Common myeloid progenitor, CD34-positive (primary cell): ENCODE data around the gene DOCK8.

Source experiments
- CTCF ChIA-PET: fragments of 350-600 bp; sonication (Branson Sonifier 250); formaldehyde crosslinking; loops from one replicate; lab custom pipeline; 2021; ENCODE audit warnings: antibody characterized with exemption; lab: Charles Lee
- POLR2A ChIA-PET: fragments of 350-600 bp; sonication (Branson Sonifier 250); formaldehyde crosslinking; loops from one replicate; lab custom pipeline; 2021; ENCODE audit warnings: antibody characterized with exemption; lab: Charles Lee
- DNase-seq, 3 donors: peaks; one replicate each; pipeline versions ENCODE4 v3.0.0 to v3.0.0-alpha.2; 2013
- H3K27ac ChIP-seq, 2 experiments: 1 replicate in 1 of 2; 2 replicates in 1 of 2; pipeline ENCODE4 v1.7.0; 2013; ENCODE audit warnings: inconsistent platforms in 2 of 2, low read length in 2 of 2, mild to moderate bottlenecking in 2 of 2, low read depth in 1 of 2, moderate library complexity in 1 of 2; ENCODE audit not compliant: severe bottlenecking in 2 of 2, insufficient read depth in 1 of 2, poor library complexity in 1 of 2
- H3K27me3 ChIP-seq, 5 experiments: replicated peaks in 2 of 5; 1 replicate in 3 of 5; 2 replicates in 2 of 5; pipeline versions ENCODE4 v1.6.1 to v1.7.0; 2013; ENCODE audit warnings: low read length in 4 of 5, mild to moderate bottlenecking in 2 of 5, moderate library complexity in 2 of 5, inconsistent platforms in 1 of 5; ENCODE audit not compliant: insufficient read depth in 5 of 5, control insufficient read depth in 4 of 5
- H3K36me3 ChIP-seq, 4 experiments: 1 replicate in 2 of 4; 2 replicates in 2 of 4; pipeline versions ENCODE4 v1.6.1 to v1.7.0; 2013; ENCODE audit warnings: low read length in 3 of 4, control low read depth in 1 of 4, mild to moderate bottlenecking in 1 of 4; ENCODE audit not compliant: control insufficient read depth in 4 of 4, insufficient read depth in 4 of 4
- H3K4me1 ChIP-seq, 4 experiments: 1 replicate in 3 of 4; 2 replicates in 1 of 4; pipeline versions ENCODE4 v1.6.1 to v1.7.1; 2013; ENCODE audit warnings: low read length in 3 of 4, mild to moderate bottlenecking in 3 of 4, control low read depth in 1 of 4, inconsistent platforms in 1 of 4, moderate library complexity in 1 of 4; ENCODE audit not compliant: control insufficient read depth in 4 of 4, insufficient read depth in 4 of 4; ENCODE audit errors: control extremely low read depth in 1 of 4
- H3K4me3 ChIP-seq, 7 experiments: 1 replicate in 4 of 7; 2 replicates in 3 of 7; pipeline versions ENCODE4 v1.5.1 to v1.7.0; 2013; ENCODE audit warnings: mild to moderate bottlenecking in 7 of 7, low read length in 6 of 7, moderate library complexity in 6 of 7, inconsistent platforms in 2 of 7, low read depth in 2 of 7, control low read depth in 1 of 7; ENCODE audit not compliant: insufficient read depth in 4 of 7, control insufficient read depth in 1 of 7; ENCODE audit errors: extremely low read depth in 1 of 7
- H3K9me3 ChIP-seq, 5 experiments: 1 replicate in 4 of 5; 2 replicates in 1 of 5; pipeline versions ENCODE4 v1.6.1 to v1.7.1; 2013; ENCODE audit warnings: low read length in 4 of 5, mild to moderate bottlenecking in 2 of 5, inconsistent platforms in 1 of 5, low read depth in 1 of 5, moderate library complexity in 1 of 5; ENCODE audit not compliant: control insufficient read depth in 4 of 5, insufficient read depth in 2 of 5; ENCODE audit errors: control extremely low read depth in 1 of 5
- WGBS: methylation state at CpG from one replicate; pipeline ENCODE4 v1.1.5; 2013; ENCODE audit not compliant: insufficient coverage; 5-methylcytosine and 5-hydroxymethylcytosine counted together

The DOCK8 gene

GRCh38 chr9:472479-473075, 257.9 kb downstream of the DOCK8 start:
- Histone ChIP-seq H3K36me3 (no peaks in the 10 kb centered on the region), H3K9me3 (no peaks in the 10 kb centered on the region), H3K27ac (no peak overlapping the region), H3K4me1 (peaks cover 4 to 26% (median 19%) of the 10 kb centered on the region in 4 experiments), H3K4me3 (no peak overlapping the region), H3K27me3 (no peaks in the 10 kb centered on the region)
- DNase-seq = no peak
- ChIA-PET CTCF (interaction anchor here (0.5 to 1.4 kb wide), 4 partner anchors 8 to 80 kb away, joined by 3 to 5 read pairs (median 3); no protein-coding TSS in a partner anchor), POLR2A (interaction anchor here (0.7 kb wide), 1 partner anchor 37 kb away, joined by 3 read pairs; no protein-coding TSS in a partner anchor)
- 98% methylated on average over 7 of the region's 7 CpGs for WGBS

- ChIA-PET CTCF (no interaction called here), POLR2A (no interaction called here)
- no peaks in the 10 kb centered on the region for H3K36me3 ChIP-seq
Measured at GRCh38 chr9:477193-477592, 262.5 kb downstream of the DOCK8 start.

GRCh38 chr9:479304-479970, 264.8 kb downstream of the DOCK8 start:
- Histone ChIP-seq H3K27me3 (no peaks in the 10 kb centered on the region), H3K9me3 (peaks cover 0 to 13% (median 6%) of the 10 kb centered on the region in 5 experiments), H3K36me3 (no peaks in the 10 kb centered on the region), H3K4me1 (no peaks in the 10 kb centered on the region), H3K4me3 (no peak overlapping the region), H3K27ac (no peak overlapping the region)
- ChIA-PET CTCF (no interaction called here), POLR2A (no interaction called here)
- DNase-seq = no peak
- WGBS = 100% methylated on average over 1 of the region's 4 CpGs

More at GRCh38 chr9:477193-477592, 262.5 kb downstream of the DOCK8 start:
- no peaks in the 10 kb centered on the region for H3K9me3 ChIP-seq
- no peaks in the 10 kb centered on the region for H3K4me1 ChIP-seq
- no peak overlapping the region for H3K4me3 ChIP-seq
- no peaks in the 10 kb centered on the region for H3K27me3 ChIP-seq
- no peak for DNase-seq
- no peak overlapping the region for H3K27ac ChIP-seq

GRCh38 chr9:479971-480350, 265.3 kb downstream of the DOCK8 start:
- no peak overlapping the region for H3K4me3 ChIP-seq
- ChIA-PET POLR2A (no interaction called here), CTCF (no interaction called here)
- WGBS = 100% methylated on average over 1 of the region's 3 CpGs
- DNase-seq = no peak
- no peak overlapping the region for H3K27ac ChIP-seq
- no peaks in the 10 kb centered on the region for H3K4me1 ChIP-seq
- H3K9me3 ChIP-seq = peaks cover 0 to 18% (median 7%) of the 10 kb centered on the region in 5 experiments
- H3K27me3 ChIP-seq = no peaks in the 10 kb centered on the region
- H3K36me3 ChIP-seq = no peaks in the 10 kb centered on the region

- H3K9me3 ChIP-seq = peaks cover 0 to 19% (median 7%) of the 10 kb centered on the region in 5 experiments
- 100% methylated on average over 5 of the region's 7 CpGs for WGBS
- H3K27ac ChIP-seq = no peak overlapping the region
- ChIA-PET CTCF (no interaction called here), POLR2A (no interaction called here)
- no peaks in the 10 kb centered on the region for H3K27me3 ChIP-seq
- H3K4me3 ChIP-seq = no peak overlapping the region
- DNase-seq = no peak
- H3K4me1 ChIP-seq = no peaks in the 10 kb centered on the region
- H3K36me3 ChIP-seq = no peaks in the 10 kb centered on the region
Measured at GRCh38 chr9:482739-483138, 268.1 kb downstream of the DOCK8 start.

- DNase-seq = no peak
- Histone ChIP-seq H3K27me3 (no peaks in the 10 kb centered on the region), H3K4me1 (no peaks in the 10 kb centered on the region), H3K27ac (no peak overlapping the region), H3K36me3 (no peaks in the 10 kb centered on the region), H3K4me3 (no peak overlapping the region), H3K9me3 (peaks cover 0 to 19% (median 7%) of the 10 kb centered on the region in 5 experiments)
- ChIA-PET POLR2A (no interaction called here), CTCF (no interaction called here)
- WGBS = 100% methylated on average over 1 of the region's 4 CpGs
Measured at GRCh38 chr9:486156-486555, 271.5 kb downstream of the DOCK8 start.

- POLR2A ChIA-PET = no interaction called here
- Histone ChIP-seq H3K27me3 (no peaks in the 10 kb centered on the region), H3K9me3 (peaks cover 0 to 19% (median 7%) of the 10 kb centered on the region in 5 experiments), H3K4me3 (no peak overlapping the region), H3K4me1 (no peaks in the 10 kb centered on the region), H3K36me3 (no peaks in the 10 kb centered on the region), H3K27ac (no peak overlapping the region)
- CTCF ChIA-PET = interaction anchor here (1.1 kb wide), 1 partner anchor 16 kb away, joined by 4 read pairs; no protein-coding TSS in a partner anchor
- 92% methylated on average over 2 of the region's 2 CpGs for whole genome bisulfite sequencing
- no peak for DNase-seq
Measured at GRCh38 chr9:487429-487828, 272.8 kb downstream of the DOCK8 start.
